GM19397 (cell line): ENCODE results near the gene ZBTB42.

ENCODE experiments used
- ATAC-seq: cut with Tn5 transposase; IDR thresholded peaks from one replicate; pipeline ENCODE4 v1.9.1; 2021; ENCODE audit warnings: mild to moderate bottlenecking, moderate library complexity; ENCODE audit not compliant: unreplicated experiment

ZBTB42 gene

DNA sequence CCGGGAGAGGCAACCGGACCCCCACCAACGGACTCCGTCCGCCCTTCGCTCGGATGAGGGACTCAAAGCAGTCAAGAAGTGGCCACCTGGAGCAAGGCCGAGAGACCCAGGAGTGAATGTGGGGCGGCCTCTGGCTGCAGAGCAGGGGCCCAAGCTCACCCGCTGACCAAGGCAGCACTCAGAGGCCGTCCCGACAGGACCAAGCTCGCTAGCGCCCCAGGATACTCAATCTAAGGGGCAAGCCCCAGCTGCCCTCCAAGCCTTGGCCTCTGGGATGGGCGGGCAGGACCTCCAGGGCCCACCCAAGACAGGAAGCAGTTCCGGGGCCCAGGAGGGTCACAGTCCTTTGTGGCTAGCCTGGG lies 6.3 kb upstream of the ZBTB42 start:
- peak; percentile 2 for ATAC-seq

DNA sequence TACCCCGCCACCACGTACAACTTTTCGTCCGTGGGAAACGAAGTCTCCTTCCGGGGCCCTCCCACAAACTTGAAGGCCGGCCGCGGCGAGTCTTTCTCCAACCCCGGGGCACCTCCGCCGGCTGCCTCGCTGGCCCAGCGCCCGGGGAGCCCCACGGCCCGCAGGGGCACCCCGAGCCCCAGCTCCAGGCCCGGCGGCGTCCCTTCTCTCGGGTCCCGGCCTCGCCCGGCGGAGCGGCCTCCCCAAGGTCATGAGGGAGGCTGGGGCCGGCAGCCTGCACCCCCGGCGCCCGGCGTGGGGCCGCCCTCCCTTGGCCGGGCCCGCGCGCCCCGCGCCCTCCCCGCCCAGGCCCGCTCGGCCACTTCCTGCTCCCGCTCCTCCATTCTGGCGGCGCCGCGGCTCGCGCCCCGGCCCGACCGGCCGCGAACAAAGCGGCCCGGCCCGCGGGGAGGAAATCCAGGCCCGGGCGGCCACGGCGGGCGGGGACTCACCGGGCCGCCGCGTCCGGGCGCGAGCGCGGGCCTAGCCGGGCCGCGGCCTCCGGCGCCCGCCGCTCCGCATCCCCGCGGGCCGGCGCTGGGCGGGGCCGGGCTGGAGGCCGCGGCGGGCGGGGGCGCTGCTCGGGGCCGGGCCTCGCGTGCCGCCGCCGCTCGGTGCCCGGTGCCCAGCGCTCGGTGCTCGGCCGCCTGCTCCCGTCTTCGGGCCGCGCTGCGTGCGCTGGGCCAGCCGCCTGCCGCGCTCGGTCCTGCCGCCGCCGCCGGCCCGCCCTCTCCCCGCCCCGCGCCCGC lies 5.7 kb upstream of the ZBTB42 start, which contains the start of gene AKT1:
Gene AKT1, minus strand, starts transcription at position 756 of the 788 bp plus-strand sequence. CDS start 3,105 bp downstream, outside the sequence.
- peak; percentile 27 for ATAC-seq

DNA sequence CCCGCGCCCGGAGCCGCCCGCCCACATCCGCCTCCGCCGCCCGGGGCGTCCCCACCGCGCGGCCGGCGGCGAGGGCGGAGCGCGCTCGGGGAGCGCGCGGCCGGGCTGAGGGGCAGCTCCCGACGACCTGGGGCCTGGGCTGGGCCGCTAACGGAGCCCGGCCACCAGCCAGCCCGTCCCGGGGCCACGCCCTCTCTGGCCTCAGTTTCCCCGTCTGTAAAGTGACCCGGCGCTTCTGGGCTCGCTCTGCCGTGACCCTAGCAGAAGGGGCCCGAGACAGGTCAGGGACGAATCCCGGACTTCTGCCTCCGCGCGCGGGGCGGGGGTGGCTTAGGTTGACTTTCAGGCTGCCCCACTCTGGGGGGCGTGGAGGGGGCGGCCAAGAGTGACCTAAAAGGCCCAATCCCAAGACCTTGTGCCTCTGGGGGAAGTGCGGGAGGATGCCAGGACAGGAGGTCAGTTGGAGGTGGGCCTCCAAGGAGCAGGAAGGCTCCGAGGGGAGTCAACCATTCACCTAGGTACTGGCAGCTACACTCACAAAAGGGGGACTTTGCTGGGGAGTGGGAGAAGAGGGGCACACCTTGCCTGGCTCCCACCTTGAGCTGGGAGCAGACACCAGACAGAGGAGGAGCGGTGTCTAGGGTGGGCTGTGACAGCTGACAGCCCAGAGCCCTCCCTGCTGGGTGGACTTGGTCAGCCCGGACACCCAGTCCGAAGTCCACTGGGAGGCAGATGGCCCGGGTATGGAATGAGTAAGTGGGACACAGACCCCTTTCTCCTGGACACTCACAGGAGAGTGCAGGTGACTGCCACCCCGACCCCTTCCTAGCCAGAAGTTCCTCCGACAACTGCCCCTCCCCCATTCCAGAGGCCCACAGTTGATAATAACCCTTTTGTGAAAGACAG lies 4.9 kb upstream of the ZBTB42 start:
- peak; percentile 40 for ATAC-seq

DNA sequence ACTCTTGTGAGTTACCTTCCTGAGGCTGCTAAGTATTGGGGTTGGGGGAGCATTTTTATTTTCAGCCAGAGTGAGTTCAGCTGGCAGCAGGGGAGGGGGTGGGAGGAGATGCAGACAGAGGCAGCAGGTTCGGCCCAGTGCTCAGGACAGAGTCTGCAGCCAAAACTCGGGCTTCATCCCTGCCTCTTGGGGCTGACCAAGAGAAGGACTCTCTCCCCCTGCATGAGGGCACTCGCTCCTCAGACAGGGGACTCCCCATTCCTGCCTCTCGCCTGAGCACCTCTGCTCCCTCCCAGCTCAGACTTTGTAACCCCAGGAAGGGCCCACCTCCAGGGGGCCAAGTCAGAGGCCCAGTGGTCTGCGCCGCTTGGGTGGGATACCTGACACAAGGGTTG lies 4.2 kb upstream of the ZBTB42 start:
- no peak for ATAC-seq

DNA sequence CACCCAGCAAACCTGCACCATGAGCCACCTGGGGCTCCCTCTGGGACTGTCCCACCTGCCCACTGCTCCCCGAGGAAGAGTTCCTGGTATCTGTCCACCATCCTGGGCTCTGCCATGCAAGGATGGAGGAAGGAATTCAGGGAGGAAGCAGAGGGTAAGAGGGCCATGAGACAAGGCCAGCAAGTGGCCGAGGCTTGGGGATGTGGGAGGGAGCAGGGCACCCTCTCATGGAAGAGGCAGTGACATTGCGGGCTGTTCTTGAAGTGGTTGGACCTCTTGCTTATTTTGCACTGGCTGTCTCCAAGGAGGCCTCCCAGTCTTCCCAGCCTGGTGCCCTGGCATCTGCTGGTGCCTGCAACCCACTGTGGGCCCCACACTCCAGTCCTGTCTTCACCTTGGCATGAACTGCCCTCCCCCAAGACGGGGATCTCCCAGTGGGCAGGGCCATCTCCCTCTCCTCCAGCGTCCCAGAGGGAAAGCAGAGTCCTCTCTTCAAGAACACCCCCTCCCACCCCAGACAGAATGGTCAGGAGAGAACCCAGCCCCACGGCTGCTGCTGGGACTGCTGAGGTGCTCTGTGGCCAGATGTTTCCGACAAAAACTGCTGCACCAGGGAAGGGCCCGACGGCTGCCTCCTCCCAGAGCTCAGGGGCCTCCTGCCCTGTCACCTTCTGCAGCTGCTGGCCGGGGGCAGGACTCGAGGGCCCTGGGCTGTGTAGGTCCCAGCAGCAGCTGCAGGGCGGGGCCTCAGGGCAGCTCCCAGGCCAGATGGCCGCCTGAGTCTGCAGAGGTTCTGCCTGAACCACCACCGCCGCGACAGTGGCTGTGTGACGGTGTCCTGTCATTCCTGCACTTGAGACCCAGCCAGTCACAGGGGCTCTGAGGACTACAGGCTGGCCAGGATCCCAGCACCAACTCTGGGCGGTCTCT lies 3.5 kb upstream of the ZBTB42 start:
- ATAC-seq, result no peak

DNA sequence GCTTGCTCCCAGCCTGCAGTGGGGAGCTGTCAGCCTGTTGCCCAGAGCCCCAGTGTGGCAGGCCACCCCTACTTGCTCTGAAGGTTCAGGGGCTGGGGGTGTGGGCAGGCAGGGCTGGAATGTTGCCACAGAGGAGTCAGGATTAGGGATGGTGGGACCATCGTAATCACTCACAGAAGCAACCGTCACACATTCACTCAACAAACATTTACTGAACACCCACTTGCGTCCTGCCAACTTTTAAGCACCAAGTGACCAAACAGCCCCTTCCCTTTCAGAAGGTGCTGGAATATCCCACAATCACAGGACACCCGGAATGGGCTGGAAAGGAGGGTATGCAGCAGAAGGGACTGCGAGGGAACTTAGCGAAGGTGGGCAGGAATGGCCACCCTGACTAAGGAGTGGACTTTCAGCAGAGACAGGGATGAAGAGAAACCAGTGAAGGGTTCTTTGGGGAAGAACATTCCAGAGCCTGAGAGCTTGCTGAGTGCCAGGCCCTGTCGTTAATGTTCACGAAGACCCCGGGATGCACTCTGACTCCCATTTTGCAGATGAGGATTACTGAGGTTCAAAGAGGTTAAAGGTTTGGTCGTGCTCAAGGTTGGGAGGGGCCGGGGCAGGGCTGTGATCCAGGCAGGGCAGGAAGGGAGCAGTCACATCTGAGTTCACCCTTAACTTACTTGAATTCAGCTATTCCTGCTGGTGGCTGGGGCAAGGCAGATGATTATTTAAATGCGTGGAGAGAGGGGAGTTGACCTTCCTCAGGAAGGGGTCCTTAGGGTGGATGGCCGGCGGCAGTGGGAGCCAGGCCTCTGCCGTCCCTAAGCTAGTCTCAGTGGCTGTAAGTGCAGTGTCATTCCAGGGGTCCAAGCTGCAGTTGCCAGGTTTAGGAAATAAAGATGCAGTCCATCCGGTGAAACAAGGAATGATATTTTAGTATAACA lies 2.3 kb upstream of the ZBTB42 start:
- no peak for ATAC-seq

DNA sequence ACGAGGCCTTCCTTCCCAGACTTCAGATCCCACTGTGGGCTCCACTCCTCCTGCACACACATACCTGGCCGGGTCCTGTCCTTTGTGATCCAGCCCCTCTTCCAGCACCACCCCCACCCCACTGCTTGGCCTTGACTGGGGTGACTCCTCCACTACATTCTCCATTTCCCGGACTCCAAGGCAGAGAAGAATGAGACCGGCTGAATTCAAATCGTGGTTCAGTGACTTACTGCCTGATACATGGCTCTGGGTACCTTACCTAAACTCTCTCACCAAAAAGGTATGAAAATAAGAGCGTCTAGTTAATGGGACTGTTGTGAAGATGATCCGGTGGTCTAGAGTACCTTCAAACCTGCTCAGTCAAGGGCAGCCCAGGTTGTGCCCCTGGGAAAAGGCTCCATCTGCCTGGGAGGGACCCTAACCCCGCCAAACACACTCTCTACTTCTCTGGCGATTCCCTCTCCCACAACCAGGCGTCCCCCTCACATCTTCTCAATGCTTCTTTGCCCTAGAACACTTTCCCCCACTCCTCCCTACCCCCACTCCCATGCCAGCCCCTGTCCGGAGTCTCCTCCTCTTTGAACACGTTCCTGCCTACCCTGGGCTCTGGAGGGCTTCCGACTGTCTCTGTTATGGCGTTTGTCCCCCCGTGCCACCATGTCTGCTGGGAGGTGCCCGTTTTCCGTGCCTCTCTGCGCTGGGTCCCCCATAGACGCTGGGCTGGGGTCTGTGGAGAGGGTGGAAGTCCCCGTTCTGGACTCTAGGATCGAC lies 1.5 kb upstream of the ZBTB42 start:
- no peak for ATAC-seq

DNA sequence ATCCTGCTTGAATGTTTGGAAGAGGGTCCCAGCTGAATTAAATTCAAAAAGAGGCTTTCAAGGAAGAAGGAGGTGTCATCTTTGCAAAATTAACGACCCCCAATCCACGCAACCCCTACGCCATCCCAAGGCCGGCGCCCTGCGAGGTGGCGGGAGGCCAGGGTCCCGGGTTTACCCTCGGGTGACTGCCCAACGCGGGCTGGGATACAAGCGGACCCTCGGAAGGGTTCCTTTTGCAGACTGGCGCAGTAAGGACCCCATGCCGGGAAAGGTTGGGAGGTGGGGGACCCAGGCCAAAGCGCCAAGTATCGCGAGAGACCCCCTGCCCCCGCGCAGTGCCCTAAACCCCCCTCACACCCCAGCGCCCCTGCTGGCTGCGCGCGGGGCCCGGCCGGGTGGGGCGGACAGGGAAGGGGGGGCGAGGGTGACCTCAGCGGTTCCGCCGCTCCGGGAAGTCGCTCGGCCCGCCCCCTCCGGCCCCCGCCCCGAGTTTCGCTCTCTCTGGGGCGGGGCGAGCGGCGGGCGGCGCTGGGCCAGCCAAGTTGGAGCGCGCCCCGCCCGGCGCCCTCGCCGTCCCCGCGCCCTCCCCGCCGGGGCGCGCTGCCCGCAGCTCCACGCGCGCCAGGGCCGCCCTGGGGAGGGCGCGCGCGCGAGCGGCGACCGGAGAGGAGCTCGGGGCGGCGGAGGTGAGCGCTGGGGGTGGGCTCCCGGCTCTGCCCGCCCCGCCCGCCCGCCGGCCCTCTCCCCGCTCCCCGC lies 708 bp upstream of the ZBTB42 start:
- peak; percentile 54 for ATAC-seq

DNA sequence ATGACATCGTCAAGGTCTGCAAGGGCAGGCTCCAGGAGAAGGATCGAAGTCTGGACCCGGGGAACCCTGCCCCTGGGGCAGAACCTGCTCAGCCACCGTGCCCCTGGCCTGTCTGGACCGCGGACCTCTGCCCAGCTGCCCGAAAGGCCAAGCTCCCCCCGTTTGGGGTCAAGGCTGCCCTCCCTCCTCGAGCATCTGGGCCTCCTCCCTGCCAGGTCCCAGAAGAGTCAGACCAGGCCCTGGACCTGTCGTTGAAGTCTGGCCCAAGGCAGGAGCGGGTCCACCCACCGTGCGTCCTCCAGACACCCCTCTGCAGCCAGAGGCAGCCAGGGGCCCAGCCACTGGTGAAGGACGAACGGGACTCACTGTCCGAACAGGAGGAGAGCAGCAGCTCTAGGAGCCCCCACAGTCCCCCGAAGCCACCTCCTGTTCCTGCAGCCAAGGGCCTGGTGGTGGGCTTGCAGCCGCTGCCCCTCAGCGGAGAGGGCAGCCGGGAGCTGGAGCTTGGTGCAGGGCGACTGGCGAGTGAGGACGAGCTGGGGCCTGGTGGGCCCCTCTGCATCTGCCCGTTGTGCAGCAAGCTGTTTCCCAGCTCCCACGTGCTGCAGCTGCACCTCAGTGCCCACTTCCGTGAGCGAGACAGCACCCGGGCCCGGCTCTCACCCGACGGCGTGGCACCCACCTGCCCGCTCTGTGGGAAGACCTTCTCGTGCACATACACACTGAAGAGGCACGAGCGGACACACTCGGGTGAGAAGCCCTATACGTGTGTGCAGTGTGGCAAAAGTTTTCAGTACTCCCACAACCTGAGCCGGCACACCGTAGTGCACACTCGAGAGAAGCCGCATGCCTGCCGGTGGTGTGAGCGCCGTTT lies 856 bp downstream of the ZBTB42 start:
- no peak for ATAC-seq

DNA sequence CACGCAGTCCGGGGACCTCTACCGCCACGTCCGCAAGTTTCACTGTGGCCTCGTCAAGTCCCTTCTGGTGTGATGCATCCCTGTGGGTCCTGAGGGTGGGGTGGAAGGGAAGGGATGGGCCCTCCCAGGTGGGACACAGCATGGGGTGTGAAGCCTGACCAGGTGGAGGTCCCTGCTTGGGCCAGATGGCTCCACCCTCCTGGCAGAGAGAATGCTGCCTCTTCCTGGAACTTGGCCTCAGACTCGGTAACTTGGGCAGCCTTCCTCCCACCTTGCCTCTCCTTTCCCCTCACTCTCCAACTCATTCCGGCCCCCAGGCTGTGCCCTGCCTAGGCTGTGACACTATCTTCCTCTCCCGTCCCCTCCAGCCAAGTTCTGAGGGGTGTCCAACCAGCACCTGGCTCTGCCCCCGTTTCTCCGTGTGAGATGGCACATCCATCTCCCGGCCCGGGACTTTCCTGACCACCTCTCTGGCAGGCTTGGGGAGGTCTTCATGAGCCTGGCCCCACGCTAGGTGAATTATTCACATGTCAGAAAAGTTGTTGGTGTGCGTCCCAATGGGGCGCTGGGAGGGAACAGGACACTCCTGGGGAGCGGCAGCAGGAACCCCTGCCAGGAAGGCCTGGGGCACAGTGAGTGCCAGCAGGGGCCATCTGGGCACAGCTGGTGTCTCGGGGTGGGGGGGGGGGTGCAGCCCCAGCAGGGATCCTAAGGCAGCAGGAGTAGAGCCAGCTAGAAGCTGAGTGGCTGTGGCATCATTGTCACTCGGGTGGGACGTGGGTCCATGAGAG lies 1.7 kb downstream of the ZBTB42 start:
- no peak for ATAC-seq

DNA sequence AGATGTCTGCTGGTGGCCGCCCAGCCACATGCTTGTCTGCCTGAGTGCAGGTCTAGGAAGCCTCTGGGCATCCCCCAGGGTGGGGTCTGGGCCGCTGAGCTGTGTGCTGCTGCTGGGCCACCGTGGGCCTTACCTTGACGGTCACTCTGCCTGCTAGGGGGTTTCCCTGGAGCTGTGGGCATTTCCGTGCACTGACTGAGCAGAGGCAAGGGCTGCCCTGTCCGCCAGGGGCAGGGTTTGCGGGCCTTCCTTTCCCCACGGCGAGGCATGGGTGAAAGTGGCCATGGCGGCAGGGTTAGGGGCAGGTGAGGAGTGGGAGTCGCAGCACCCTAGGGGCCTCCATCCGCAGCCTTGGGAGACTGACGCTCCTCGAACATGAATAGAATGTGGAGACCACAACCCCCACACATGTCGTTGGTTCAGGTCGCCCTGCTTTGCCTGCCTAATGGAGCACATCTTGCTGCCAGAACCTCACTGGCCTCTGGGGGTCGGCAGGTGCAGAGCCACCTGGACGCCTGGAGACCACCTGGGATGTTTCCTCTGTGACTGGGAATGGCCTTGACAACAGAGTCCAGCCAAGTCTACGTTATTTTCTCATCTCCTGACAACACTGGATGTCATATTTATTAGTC lies 2.5 kb downstream of the ZBTB42 start:
- ATAC-seq, result no peak

DNA sequence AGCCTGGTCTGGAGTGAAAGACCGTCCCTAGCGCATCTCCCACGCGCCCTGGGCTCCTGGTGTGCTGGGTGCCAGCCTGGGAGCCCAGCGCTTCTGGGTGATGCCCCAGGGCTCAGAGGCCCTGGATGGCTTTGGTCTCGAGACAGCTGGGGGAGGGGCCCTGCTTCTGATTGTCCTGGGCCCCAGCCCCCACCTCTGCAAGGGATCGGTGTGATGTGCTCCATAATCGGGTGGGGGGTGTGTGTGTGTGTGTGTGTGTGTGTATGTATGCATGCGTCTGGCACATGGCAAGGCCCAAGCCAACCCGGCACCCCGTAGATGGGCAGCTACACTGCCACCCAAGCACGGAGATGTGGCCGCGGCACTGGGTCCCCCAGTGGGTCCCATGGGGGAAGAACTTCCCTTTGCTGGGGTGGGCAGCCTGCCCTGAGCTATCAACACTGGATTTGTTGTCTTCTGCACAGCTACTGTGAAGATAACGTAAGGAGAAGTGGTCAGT lies 3.1 kb downstream of the ZBTB42 start:
- ATAC-seq, result no peak

DNA sequence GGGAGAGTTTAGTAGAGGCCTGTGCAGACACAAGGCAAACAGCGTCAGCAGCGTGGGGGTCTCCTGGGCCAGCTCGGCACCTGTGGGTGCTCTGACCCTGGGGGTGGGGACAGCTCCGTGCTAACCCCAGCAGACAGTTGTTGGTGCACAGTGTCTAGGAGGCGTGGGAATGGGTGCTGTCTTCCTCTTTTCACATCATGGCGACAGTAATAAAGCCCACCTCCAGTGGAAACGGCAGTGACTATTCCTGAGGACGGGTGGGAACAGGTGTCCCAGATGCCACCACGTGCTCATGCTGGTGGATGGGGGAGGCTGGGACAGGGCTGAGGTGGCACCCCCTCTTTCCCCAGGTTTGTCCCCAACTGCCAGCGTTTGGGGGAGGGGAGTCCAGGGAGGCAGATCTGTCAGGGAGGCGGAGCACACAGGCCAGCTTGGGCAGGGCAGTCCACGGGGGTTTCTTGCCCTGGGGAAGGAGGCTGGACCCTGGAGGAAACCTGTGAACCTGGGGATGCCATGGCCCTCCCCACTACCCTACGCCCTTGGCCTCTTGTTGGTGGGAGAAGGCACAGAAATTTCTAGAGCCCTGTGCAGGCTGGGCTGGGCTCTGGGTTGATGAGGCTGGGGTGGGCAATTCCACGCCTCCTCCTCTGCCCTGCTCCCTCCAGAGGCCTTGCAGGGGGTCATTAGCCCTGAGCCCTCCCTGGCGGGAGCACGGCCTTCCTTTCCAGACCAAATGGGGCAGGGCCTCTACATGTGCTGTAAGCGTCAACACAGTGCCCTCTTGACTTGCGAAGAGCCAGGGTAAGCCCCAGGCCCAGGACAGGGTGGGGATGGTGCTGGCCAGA lies 3.8 kb downstream of the ZBTB42 start:
- no peak for ATAC-seq

DNA sequence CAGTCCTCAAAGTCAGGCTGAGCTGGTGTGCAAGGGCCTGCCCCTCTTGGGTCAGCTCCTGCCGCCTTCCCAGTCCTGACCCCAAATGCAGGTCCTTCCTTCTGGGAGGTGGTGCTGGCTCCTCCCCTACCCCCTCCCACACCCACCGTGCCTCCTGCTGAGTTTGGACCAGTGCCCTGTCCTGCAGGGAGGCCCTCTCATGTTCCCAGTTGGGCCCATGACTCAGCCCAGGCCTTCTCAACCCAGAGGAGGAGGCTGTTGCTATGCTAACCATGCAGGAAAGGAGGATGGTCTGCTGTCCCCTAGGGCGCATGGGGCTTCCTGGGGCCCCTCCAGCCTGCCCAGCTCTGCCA lies 4.4 kb downstream of the ZBTB42 start:
- ATAC-seq, result no peak

DNA sequence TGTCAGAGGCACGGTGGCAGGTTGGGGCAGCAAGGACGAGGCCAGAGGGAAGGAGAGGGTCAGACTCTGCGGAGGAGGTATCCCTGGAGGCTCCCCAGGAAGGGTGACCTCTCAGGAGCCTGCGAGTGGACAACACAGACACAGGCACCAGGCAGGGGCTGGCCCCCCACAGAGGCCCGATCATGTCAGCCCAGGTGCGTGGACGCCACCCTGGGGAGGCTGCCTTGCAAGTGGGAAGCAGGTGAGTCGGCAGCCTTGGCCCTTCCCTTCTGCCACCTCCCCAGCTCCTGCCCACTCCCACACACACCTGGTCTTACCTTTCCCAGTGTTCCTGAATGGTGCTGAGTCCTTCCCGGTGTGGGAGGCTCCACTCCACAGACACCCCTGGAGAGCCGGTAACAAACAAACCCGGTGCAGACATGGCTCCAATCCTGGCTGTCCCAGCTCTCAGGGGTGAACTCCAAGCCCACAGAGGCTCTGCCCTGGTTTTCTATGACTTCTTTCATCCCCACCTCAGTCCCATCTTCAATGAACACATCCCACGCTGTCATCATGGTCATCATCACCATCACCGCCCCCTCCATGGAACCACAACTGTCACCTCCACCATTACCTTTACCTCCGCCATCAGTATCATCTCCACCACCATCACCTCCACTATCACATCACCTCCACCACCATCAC lies 5.2 kb downstream of the ZBTB42 start:
- ATAC-seq, result no peak
